Calu3 (cell line): ENCODE data around the gene IZUMO3. TPM values are rescaled to one million over a fixed set of nuclear protein-coding genes. Genes with fewer than 3 reads are reported as not detected.

Experiments used
- BruUV-seq: library from RNA; stranded (reverse); fragments of 400-500 nt; replicated peaks from 2 replicates; lab custom pipeline; 2021; lab: Mats Ljungman, UMichigan
- CTCF ChIA-PET: fragments of 300-600 bp; sonication (Branson Sonifier 250); formaldehyde crosslinking; loops from one replicate; lab custom pipeline; 2022; ENCODE audit warnings: antibody characterized with exemption; lab: Charles Lee
- DNase-seq: peaks from one replicate; pipeline ENCODE4 v3.0.0; 2022
- H3K27ac Mint-ChIP-seq: one replicate; pipeline ENCODE4 v1.8.0; 2022; ENCODE audit warnings: mixed read lengths; ENCODE audit not compliant: unreplicated experiment
- H3K27me3 Mint-ChIP-seq: one replicate; pipeline ENCODE4 v1.8.0; 2022; ENCODE audit warnings: mixed read lengths; ENCODE audit not compliant: unreplicated experiment
- H3K36me3 Mint-ChIP-seq: one replicate; pipeline ENCODE4 v1.8.0; 2022; ENCODE audit warnings: mild to moderate bottlenecking, moderate library complexity, mixed read lengths; ENCODE audit not compliant: insufficient read depth, unreplicated experiment
- H3K4me1 Mint-ChIP-seq: one replicate; pipeline ENCODE4 v1.8.0; 2022; ENCODE audit warnings: mild to moderate bottlenecking, low read depth, mixed read lengths; ENCODE audit not compliant: unreplicated experiment
- H3K4me3 Mint-ChIP-seq: one replicate; pipeline ENCODE4 v1.8.0; 2022; ENCODE audit warnings: mild to moderate bottlenecking, low read depth, moderate library complexity, mixed read lengths; ENCODE audit not compliant: unreplicated experiment
- H3K9me3 Mint-ChIP-seq: one replicate; pipeline ENCODE4 v1.8.0; 2022; ENCODE audit warnings: low read depth, mixed read lengths; ENCODE audit not compliant: unreplicated experiment
- CTCF ChIP-seq: fragments of 200-600 bp; IDR thresholded peaks from one replicate; pipeline ENCODE4 v1.8.0; 2022; ENCODE audit warnings: antibody characterized with exemption; ENCODE audit not compliant: unreplicated experiment
- intact Hi-C: fragments of 100-400 bp; cut with micrococcal nuclease; formaldehyde crosslinking; loops from one replicate; pipeline ENCODE4 v1.10.0; 2022; ENCODE audit not compliant: unreplicated experiment
- total RNA-seq: library from RNA; stranded (reverse); gene quantifications from 2 replicates; pipeline ENCODE4 v1.2.3, GENCODE V29; 2022

Gene IZUMO3
- total RNA-seq, 1 experiment from 2014 or later = not detected

GRCh38 chr9:24498632-24499031 lies 47.1 kb downstream of the IZUMO3 start:
- peaks cover 13% of the 10 kb centered on the region for H3K9me3 Mint-ChIP-seq

GRCh38 chr9:24497671-24498070 lies 48.0 kb downstream of the IZUMO3 start:
- BruUV-seq = no TSS peak
- CTCF ChIA-PET = no interaction called here
- no peak for TF ChIP-seq CTCF
- Mint-ChIP-seq H3K4me3 (no peak overlapping the region), H3K27me3 (no peaks in the 10 kb centered on the region), H3K4me1 (no peaks in the 10 kb centered on the region), H3K27ac (no peak overlapping the region), H3K9me3 (peaks cover 18% of the 10 kb centered on the region), H3K36me3 (no peaks in the 10 kb centered on the region)
- intact Hi-C loops = no loop called here
- DNase-seq = no peak

More at GRCh38 chr9:24498632-24499031, 47.1 kb downstream of the IZUMO3 start:
- BruUV-seq = no TSS peak
- Mint-ChIP-seq H3K36me3 (no peaks in the 10 kb centered on the region), H3K4me1 (no peaks in the 10 kb centered on the region), H3K4me3 (no peak overlapping the region), H3K27me3 (no peaks in the 10 kb centered on the region), H3K27ac (no peak overlapping the region)
- intact Hi-C loops = no loop called here
- no peak for TF ChIP-seq CTCF
- no peak for DNase-seq
- CTCF ChIA-PET = no interaction called here
